IMR-90 (cell line): ENCODE data around the gene FGR. TPM values are rescaled to one million over a fixed set of nuclear protein-coding genes. Genes with fewer than 3 reads are reported as not detected.

Experiments used
- ATAC-seq: fragments of 200-7000 bp; cut with Tn5 transposase; 2 replicates; pipeline ENCODE4 v1.9.1; 2020; ENCODE audit warnings: low read depth, mild to moderate bottlenecking, moderate library complexity
- BruUV-seq: library from RNA; stranded (reverse); fragments of 400-500 nt; replicated peaks from 2 replicates; lab custom pipeline; 2021; lab: Mats Ljungman, UMichigan
- CTCF ChIA-PET: fragments of 300-600 bp; formaldehyde crosslinking; extraction: SDS; loops from one replicate; lab custom pipeline; 2021; ENCODE audit warnings: antibody characterized with exemption; lab: Yijun Ruan, JAX
- POLR2A ChIA-PET: fragments of 300-600 bp; sonication (Branson Sonifier 250); formaldehyde crosslinking; loops from one replicate; lab custom pipeline; 2022; ENCODE audit warnings: antibody characterized with exemption; ENCODE audit not compliant: unreplicated experiment; lab: Charles Lee
- DNase-seq: peaks from one replicate; pipeline ENCODE4 v3.0.0; 2013
- H2AFZ ChIP-seq: replicated peaks from 2 replicates; pipeline ENCODE3; 2013; ENCODE audit warnings: low read length, mild to moderate bottlenecking; ENCODE audit not compliant: poor library complexity
- H2AK5ac ChIP-seq: 2 replicates; pipeline ENCODE4 v1.6.1; 2013; ENCODE audit warnings: low read depth, low read length, inconsistent platforms
- H2AK9ac ChIP-seq: replicated peaks from 2 replicates; pipeline ENCODE3; 2013; ENCODE audit warnings: mild to moderate bottlenecking, low read depth, low read length, moderate library complexity; ENCODE audit not compliant: poor library complexity
- H2BK120ac ChIP-seq: 2 replicates; pipeline ENCODE4 v1.6.1; 2013; ENCODE audit warnings: low read depth, low read length, inconsistent platforms
- H2BK15ac ChIP-seq: 3 replicates; pipeline ENCODE4 v1.6.1; 2013; ENCODE audit warnings: low read depth, low read length, inconsistent platforms
- H2BK20ac ChIP-seq: 2 replicates; pipeline ENCODE4 v1.6.1; 2013; ENCODE audit warnings: low read depth, mild to moderate bottlenecking, inconsistent platforms, low read length, moderate library complexity
- H2BK5ac ChIP-seq: 2 replicates; pipeline ENCODE4 v1.6.1; 2013; ENCODE audit warnings: mild to moderate bottlenecking, low read depth, low read length, inconsistent platforms; ENCODE audit not compliant: poor library complexity, severe bottlenecking
- H3K14ac ChIP-seq: replicated peaks from 2 replicates; pipeline ENCODE4 v1.6.1; 2013; ENCODE audit warnings: low read depth, low read length, inconsistent platforms
- H3K18ac ChIP-seq: 2 replicates; pipeline ENCODE4 v1.6.1; 2013; ENCODE audit warnings: low read depth, low read length, control low read depth
- H3K23ac ChIP-seq: 2 replicates; pipeline ENCODE4 v1.6.1; 2013; ENCODE audit warnings: low read depth, low read length, inconsistent platforms
- H3K27ac ChIP-seq: 2 replicates; pipeline ENCODE4 v1.5.1; 2013; ENCODE audit warnings: mild to moderate bottlenecking, control low read depth, low read length; ENCODE audit not compliant: insufficient read depth
- H3K27me3 ChIP-seq: 2 replicates; pipeline ENCODE4 v1.6.1; 2013; ENCODE audit warnings: low read length; ENCODE audit not compliant: control insufficient read depth, insufficient read depth
- H3K36me3 ChIP-seq: 2 replicates; pipeline ENCODE4 v1.6.1; 2013; ENCODE audit warnings: low read length, mixed read lengths; ENCODE audit not compliant: control insufficient read depth, insufficient read depth
- H3K4ac ChIP-seq: 2 replicates; pipeline ENCODE4 v1.6.1; 2013; ENCODE audit warnings: low read depth, low read length, inconsistent platforms
- H3K4me1 ChIP-seq: 2 replicates; pipeline ENCODE4 v1.6.1; 2013; ENCODE audit warnings: low read length, mixed read lengths; ENCODE audit not compliant: control insufficient read depth, insufficient read depth
- H3K4me2 ChIP-seq: 2 replicates; pipeline ENCODE4 v1.6.1; 2013; ENCODE audit warnings: low read depth, mild to moderate bottlenecking, control low read depth, low read length, moderate library complexity
- H3K4me3 ChIP-seq: 2 replicates; pipeline ENCODE4 v1.5.1; 2013; ENCODE audit warnings: low read depth, mild to moderate bottlenecking, control low read depth, low read length, moderate library complexity; ENCODE audit not compliant: insufficient read depth
- H3K56ac ChIP-seq: 2 replicates; pipeline ENCODE4 v1.6.1; 2013; ENCODE audit warnings: low read length, inconsistent platforms; ENCODE audit not compliant: insufficient read depth; ENCODE audit errors: extremely low read depth
- H3K79me1 ChIP-seq, 2 experiments: 2 replicates each; pipeline ENCODE4 v1.6.1; 2013; ENCODE audit warnings: low read length in 2 of 2, inconsistent platforms in 1 of 2, low read depth in 1 of 2
- H3K9ac ChIP-seq: 2 replicates; pipeline ENCODE4 v1.6.1; 2013; ENCODE audit warnings: low read depth, low read length, control low read depth
- H3K9me1 ChIP-seq: 2 replicates; pipeline ENCODE4 v1.6.1; 2013; ENCODE audit warnings: low read length, inconsistent platforms; ENCODE audit not compliant: insufficient read depth
- H3K9me3 ChIP-seq: 2 replicates; pipeline ENCODE4 v1.6.1; 2013; ENCODE audit warnings: low read length; ENCODE audit not compliant: control insufficient read depth, insufficient read depth
- H4K20me1 ChIP-seq: 2 replicates; pipeline ENCODE4 v1.6.1; 2013; ENCODE audit warnings: low read length, inconsistent platforms; ENCODE audit not compliant: insufficient read depth
- H4K5ac ChIP-seq: 2 replicates; pipeline ENCODE4 v1.6.1; 2013; ENCODE audit warnings: mild to moderate bottlenecking, low read depth, low read length, control low read depth
- H4K8ac ChIP-seq, 2 experiments: 2 replicates each; pipeline ENCODE4 v1.6.1; 2013; ENCODE audit warnings: low read depth in 2 of 2, low read length in 2 of 2, control low read depth in 1 of 2, inconsistent platforms in 1 of 2
- H4K91ac ChIP-seq: 2 replicates; pipeline ENCODE4 v1.6.1; 2013; ENCODE audit warnings: low read depth, low read length, inconsistent platforms; ENCODE audit not compliant: insufficient read depth
- BHLHE40 ChIP-seq: fragments of 150-350 bp; IDR thresholded peaks from 2 replicates; pipeline ENCODE4 v1.6.1; 2016; ENCODE audit warnings: mild to moderate bottlenecking, low read depth, low read length
- CEBPB ChIP-seq: IDR thresholded peaks from 2 replicates; pipeline ENCODE4 v1.6.1; 2012; ENCODE audit warnings: low read depth, low read length, improper control_type of control experiment
- CHD1 ChIP-seq: IDR thresholded peaks from 2 replicates; pipeline ENCODE4 v1.6.1; 2012; ENCODE audit warnings: low read depth, low read length, improper control_type of control experiment
- CTCF ChIP-seq: conservative IDR thresholded peaks from 2 replicates; pipeline ENCODE4 v1.5.1; 2012; ENCODE audit warnings: mild to moderate bottlenecking, low read depth, low read length, improper control_type of control experiment
- ELK1 ChIP-seq: fragments of 150-350 bp; IDR thresholded peaks from 2 replicates; pipeline ENCODE4 v1.6.1; 2016; ENCODE audit warnings: low read depth, mild to moderate bottlenecking, low read length, moderate library complexity, borderline replicate concordance
- FOS ChIP-seq: fragments of 150-350 bp; IDR thresholded peaks from 2 replicates; pipeline ENCODE4 v1.6.1; 2016; ENCODE audit warnings: low read depth, low read length
- MAFK ChIP-seq: IDR thresholded peaks from 2 replicates; pipeline ENCODE4 v1.6.1; 2012; ENCODE audit warnings: low read depth, low read length, improper control_type of control experiment
- MAZ ChIP-seq: IDR thresholded peaks from 2 replicates; pipeline ENCODE4 v1.6.1; 2012; ENCODE audit warnings: low read depth, mild to moderate bottlenecking, low read length, improper control_type of control experiment, moderate library complexity, borderline replicate concordance
- MXI1 ChIP-seq: IDR thresholded peaks from 2 replicates; pipeline ENCODE4 v1.6.1; 2012; ENCODE audit warnings: low read depth, mild to moderate bottlenecking, low read length, moderate library complexity, borderline replicate concordance
- NFE2L2 ChIP-seq: fragments of 150-350 bp; IDR thresholded peaks from 2 replicates; pipeline ENCODE4 v1.6.1; 2016; ENCODE audit warnings: low read depth, mild to moderate bottlenecking, low read length
- POLR2A ChIP-seq: IDR thresholded peaks from 2 replicates; pipeline ENCODE4 v1.6.1; 2012; ENCODE audit warnings: mild to moderate bottlenecking, low read depth, low read length
- RAD21 ChIP-seq: IDR thresholded peaks from 2 replicates; pipeline ENCODE4 v1.6.1; 2012; ENCODE audit warnings: low read length, improper control_type of control experiment
- RCOR1 ChIP-seq: IDR thresholded peaks from 2 replicates; pipeline ENCODE4 v1.6.1; 2012; ENCODE audit warnings: mild to moderate bottlenecking, low read length, improper control_type of control experiment; ENCODE audit not compliant: insufficient replicate concordance
- RFX5 ChIP-seq: IDR thresholded peaks from 2 replicates; pipeline ENCODE4 v1.8.0; 2012; ENCODE audit warnings: low read depth, mild to moderate bottlenecking, low read length, moderate library complexity
- SMC3 ChIP-seq: fragments of 150-350 bp; IDR thresholded peaks from 2 replicates; pipeline ENCODE4 v1.6.1; 2016; ENCODE audit warnings: low read depth, mild to moderate bottlenecking, antibody characterized with exemption, low read length, moderate library complexity
- USF2 ChIP-seq: fragments of 150-350 bp; IDR thresholded peaks from 2 replicates; pipeline ENCODE4 v1.6.1; 2017; ENCODE audit warnings: mild to moderate bottlenecking, antibody characterized with exemption, low read length, low read depth
- WGBS, 2 experiments: methylation state at CpG; one replicate each; pipeline versions ENCODE4 v1.1.5 to v1.1.7; 2013; ENCODE audit warnings: missing lambda C conversion rate in 2 of 2; ENCODE audit not compliant: insufficient read length in 1 of 2; ENCODE audit errors: extremely low coverage in 2 of 2; 5-methylcytosine and 5-hydroxymethylcytosine counted together
- dilution Hi-C: fragments of 300-500 bp; cut with HindIII; formaldehyde crosslinking; loops from one replicate; pipeline ENCODE4 v1.14.3; 2018; ENCODE audit warnings: low sequenced_read_pairs; ENCODE audit not compliant: unreplicated experiment
- in situ Hi-C: fragments of 300-500 bp; cut with MboI; formaldehyde crosslinking; loops from 3 replicates; pipeline ENCODE4 v1.14.3; 2019; ENCODE audit warnings: low sequenced_read_pairs, inconsistent platforms, mixed read lengths
- intact Hi-C: fragments of 100-400 bp; cut with micrococcal nuclease; formaldehyde crosslinking; loops from 2 replicates; pipeline ENCODE4 v1.10.0; 2022
- polyA plus RNA-seq, 3 experiments: library from polyadenylated mRNA; depleted of rRNA; stranded (reverse); fragments of >200 nt; gene quantifications; 2 replicates each; pipeline ENCODE4 v1.2.3, GENCODE V29; 2012; ENCODE audit warnings: low replicate concordance in 1 of 3
- total RNA-seq: library from RNA; depleted of rRNA; stranded (reverse); fragments of >200 nt; gene quantifications from 2 replicates; pipeline ENCODE4 v1.2.3, GENCODE V29; 2012

The FGR gene
- total and polyA plus RNA-seq, 2 of the 4 experiments (the other 2 are of a cell fraction): not detected

GRCh38 chr1:27609210-27609555 lies 25.8 kb downstream of the FGR start:
- Histone ChIP-seq H4K91ac (no peak overlapping the region), H3K27ac (no peak overlapping the region), H2AK5ac (no peak overlapping the region), H4K8ac (no peak overlapping the region), H4K20me1 (no peaks in the 10 kb centered on the region), H3K4me2 (no peak overlapping the region), H3K9me1 (no peaks in the 10 kb centered on the region), H3K27me3 (peaks cover 32% of the 10 kb centered on the region), H3K4ac (no peak overlapping the region), H3K36me3 (no peaks in the 10 kb centered on the region), H2AK9ac (no peak overlapping the region), H3K23ac (no peak overlapping the region), H3K14ac (no peak overlapping the region), H2BK5ac (no peak overlapping the region), H2BK120ac (no peak overlapping the region), H3K9ac (no peak overlapping the region), H3K18ac (no peak overlapping the region), H4K5ac (no peak overlapping the region), H2BK15ac (no peak overlapping the region), H3K9me3 (no peaks in the 10 kb centered on the region), H3K79me1 (no peaks in the 10 kb centered on the region), H2AFZ (no peak overlapping the region), H3K4me3 (no peak overlapping the region), H2BK20ac (no peak overlapping the region), H3K4me1 (no peaks in the 10 kb centered on the region; the same call in 1 of the 2 replicates), H3K56ac (no peak overlapping the region)
- ATAC-seq (no peak), DNase-seq (no peak)
- intact Hi-C loops (no loop called here), dilution Hi-C loops (no loop called here), in situ Hi-C loops (loop anchor here (5.0 kb wide), 2 partner anchors 212 to 307 kb away; no protein-coding TSS in a partner anchor)
- ChIA-PET CTCF (interaction anchor here (0.6 to 1.6 kb wide), 2 partner anchors 53 to 71 kb away, joined by 4 to 10 read pairs; no protein-coding TSS in a partner anchor), POLR2A (no interaction called here)
- no TSS peak for BruUV-seq
- 60% methylated on average over 2 of the region's 3 CpGs; no CpG with 5 or more reads in 1 of the 2 experiments for WGBS, 2 experiments
- TF ChIP-seq CHD1 (no peak), MXI1 (no peak), CEBPB (no peak), RCOR1 (no peak), RFX5 (no peak), MAFK (no peak), MAZ (no peak), CTCF (no peak), POLR2A (no peak), BHLHE40 (no peak), ELK1 (no peak), USF2 (no peak), NFE2L2 (no peak), RAD21 (no peak), FOS (no peak), SMC3 (no peak)
